Epithelial cell of esophagus (primary cell): ENCODE data around the gene TSPAN18.

ENCODE experiments used
- DNase-seq: peaks from one replicate; pipeline ENCODE4 v3.0.0; 2010; ENCODE audit warnings: low read depth
- H3K4me3 ChIP-seq: 2 replicates; pipeline ENCODE4 v1.5.1; 2011; ENCODE audit warnings: mild to moderate bottlenecking, low read length, control low read depth
- TF ChIP-seq, protein P1 (sequence below): IDR thresholded peaks from 2 replicates; pipeline ENCODE4 v1.5.1; 2011; ENCODE audit warnings: low read depth, mild to moderate bottlenecking, low read length, control low read depth, inconsistent platforms; ENCODE audit not compliant: insufficient read depth; ENCODE audit errors: missing control alignments

The TSPAN18 gene

GRCh38 chr11:44785856-44786607 is 59.3 kb downstream of the TSPAN18 start:
- TF ChIP-seq, protein P1, sequence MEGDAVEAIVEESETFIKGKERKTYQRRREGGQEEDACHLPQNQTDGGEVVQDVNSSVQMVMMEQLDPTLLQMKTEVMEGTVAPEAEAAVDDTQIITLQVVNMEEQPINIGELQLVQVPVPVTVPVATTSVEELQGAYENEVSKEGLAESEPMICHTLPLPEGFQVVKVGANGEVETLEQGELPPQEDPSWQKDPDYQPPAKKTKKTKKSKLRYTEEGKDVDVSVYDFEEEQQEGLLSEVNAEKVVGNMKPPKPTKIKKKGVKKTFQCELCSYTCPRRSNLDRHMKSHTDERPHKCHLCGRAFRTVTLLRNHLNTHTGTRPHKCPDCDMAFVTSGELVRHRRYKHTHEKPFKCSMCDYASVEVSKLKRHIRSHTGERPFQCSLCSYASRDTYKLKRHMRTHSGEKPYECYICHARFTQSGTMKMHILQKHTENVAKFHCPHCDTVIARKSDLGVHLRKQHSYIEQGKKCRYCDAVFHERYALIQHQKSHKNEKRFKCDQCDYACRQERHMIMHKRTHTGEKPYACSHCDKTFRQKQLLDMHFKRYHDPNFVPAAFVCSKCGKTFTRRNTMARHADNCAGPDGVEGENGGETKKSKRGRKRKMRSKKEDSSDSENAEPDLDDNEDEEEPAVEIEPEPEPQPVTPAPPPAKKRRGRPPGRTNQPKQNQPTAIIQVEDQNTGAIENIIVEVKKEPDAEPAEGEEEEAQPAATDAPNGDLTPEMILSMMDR = no peak
- DNase-seq = no peak
- H3K4me3 ChIP-seq = no peak overlapping the region

DNA sequence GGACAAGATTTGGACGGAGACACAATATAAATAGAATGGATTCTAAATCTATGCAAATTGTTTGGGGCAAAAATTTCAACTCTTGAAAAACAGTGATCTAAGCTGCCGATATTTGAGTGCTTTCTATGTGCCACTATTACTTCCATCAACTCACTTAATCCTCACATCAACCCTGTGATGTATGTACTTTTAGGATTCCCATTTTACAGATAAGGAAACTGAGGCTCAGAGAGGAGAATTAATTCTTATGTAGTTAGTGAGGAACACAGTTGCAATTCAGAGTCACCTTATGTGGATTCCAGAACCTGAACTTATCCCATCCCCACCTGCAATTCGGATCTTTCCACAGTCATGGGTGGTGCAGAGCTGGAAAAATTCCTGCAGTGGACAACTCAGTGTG is 60.3 kb downstream of the TSPAN18 start:
- TF ChIP-seq, protein P1 = no peak
- DNase-seq = no peak
- H3K4me3 ChIP-seq = no peak overlapping the region

DNA sequence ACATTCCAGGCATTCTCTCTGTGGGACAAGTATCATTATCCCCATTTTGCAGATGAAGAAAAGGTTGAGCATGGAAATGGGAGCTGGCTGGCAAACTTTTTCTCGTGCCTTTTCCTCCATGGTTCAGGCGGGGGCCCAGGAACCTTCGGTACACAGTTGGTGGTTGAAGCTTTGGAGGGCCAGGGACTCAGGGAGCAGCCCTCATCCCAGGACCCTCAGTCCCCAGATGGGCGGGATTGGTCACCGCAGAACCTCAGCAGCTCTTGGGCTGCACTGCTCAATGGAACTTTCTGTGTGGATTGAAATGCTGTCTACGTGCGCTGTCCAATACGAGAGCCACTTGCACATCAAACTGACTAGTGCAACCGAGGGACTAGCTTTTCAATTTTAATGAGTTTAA is 61.2 kb downstream of the TSPAN18 start:
- DNase-seq = no peak
- TF ChIP-seq, protein P1 = no peak

GRCh38 chr11:44788536-44789261 is 61.9 kb downstream of the TSPAN18 start:
- DNase-seq = no peak
- H3K4me3 ChIP-seq = no peak overlapping the region
- TF ChIP-seq, protein P1 = no peak

More for the DNA sequence above, 61.2 kb downstream of the TSPAN18 start:
- H3K4me3 ChIP-seq = no peak overlapping the region

- TF ChIP-seq, protein P1 = no peak
- DNase-seq = no peak
- H3K4me3 ChIP-seq = no peak overlapping the region
Measured at GRCh38 chr11:44789496-44789895, 62.7 kb downstream of the TSPAN18 start.

DNA sequence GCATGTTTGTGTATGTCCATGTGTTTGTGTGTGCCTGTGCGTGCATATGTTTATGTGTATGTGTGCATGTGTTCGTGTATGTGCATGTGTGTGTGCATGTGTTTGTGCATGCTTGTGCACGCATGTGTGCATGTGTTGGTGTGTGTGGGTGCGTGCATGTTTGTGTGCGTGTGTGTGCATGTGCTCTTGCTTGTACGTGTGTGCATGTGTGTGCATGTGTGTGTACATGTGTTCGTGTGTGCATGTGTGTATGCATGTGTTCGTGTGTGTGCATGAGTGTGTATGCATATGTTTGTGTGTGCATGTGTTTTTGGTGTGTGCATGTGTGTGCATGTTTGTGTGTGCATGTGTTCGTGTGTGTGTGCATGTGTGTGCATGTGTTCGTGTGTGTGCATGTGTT is 63.4 kb downstream of the TSPAN18 start:
- no peak overlapping the region for H3K4me3 ChIP-seq
- DNase-seq = no peak
- TF ChIP-seq, protein P1 = no peak
